ENCODE results near the gene POSTN.

DNA sequence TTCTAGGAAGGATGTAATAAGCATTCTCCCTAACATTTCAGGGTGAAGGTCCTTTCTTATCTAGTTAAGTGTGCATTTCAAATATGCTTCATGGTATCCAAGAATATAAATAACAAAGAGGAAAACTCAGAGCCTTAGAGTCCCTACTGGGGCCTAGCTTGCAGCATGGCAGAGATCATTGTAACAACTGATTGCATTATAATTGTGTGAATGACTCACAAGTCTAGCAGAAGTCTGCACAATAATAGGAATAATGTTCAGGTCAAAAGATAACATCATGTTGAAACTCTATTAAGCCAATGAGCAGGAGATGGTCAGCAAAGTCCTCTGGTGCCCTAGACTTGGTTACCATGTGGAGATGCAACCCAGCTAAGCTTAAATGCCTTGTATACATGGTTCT, 3.4 kb downstream of the POSTN start:
- TF ChIP-seq, protein P1, sequence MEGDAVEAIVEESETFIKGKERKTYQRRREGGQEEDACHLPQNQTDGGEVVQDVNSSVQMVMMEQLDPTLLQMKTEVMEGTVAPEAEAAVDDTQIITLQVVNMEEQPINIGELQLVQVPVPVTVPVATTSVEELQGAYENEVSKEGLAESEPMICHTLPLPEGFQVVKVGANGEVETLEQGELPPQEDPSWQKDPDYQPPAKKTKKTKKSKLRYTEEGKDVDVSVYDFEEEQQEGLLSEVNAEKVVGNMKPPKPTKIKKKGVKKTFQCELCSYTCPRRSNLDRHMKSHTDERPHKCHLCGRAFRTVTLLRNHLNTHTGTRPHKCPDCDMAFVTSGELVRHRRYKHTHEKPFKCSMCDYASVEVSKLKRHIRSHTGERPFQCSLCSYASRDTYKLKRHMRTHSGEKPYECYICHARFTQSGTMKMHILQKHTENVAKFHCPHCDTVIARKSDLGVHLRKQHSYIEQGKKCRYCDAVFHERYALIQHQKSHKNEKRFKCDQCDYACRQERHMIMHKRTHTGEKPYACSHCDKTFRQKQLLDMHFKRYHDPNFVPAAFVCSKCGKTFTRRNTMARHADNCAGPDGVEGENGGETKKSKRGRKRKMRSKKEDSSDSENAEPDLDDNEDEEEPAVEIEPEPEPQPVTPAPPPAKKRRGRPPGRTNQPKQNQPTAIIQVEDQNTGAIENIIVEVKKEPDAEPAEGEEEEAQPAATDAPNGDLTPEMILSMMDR (IDR thresholded peaks at IDR 0.05; ENCODE audit: low read depth, low read length): no peak
- no peak for TF ChIP-seq EZH2phosphoT487 (IDR thresholded peaks at IDR 0.05; ENCODE audit: low read depth)

All from OCI-LY3 (cell line).